Bone marrow (tissue), 2 donors: Measurements from ENCODE around the gene KIF1A.
"Not testable (repeated sequence)": the region's sequence is repeated elsewhere in the genome, so short reads cannot be mapped to it uniquely, and the experiment has no call there.

ENCODE experiments used
- DNase-seq, 2 donors: peaks; one replicate each; lab custom pipeline; 2025; lab: John Stamatoyannopoulos, UW

Gene KIF1A

GRCh38 chr2:240702640-240703011, 117.4 kb downstream of the KIF1A start:
- no peak for DNase-seq

GRCh38 chr2:240701736-240702639, 118.0 kb downstream of the KIF1A start:
- no peak for DNase-seq

GRCh38 chr2:240701091-240701735, 118.8 kb downstream of the KIF1A start:
- DNase-seq, result no peak

DNA sequence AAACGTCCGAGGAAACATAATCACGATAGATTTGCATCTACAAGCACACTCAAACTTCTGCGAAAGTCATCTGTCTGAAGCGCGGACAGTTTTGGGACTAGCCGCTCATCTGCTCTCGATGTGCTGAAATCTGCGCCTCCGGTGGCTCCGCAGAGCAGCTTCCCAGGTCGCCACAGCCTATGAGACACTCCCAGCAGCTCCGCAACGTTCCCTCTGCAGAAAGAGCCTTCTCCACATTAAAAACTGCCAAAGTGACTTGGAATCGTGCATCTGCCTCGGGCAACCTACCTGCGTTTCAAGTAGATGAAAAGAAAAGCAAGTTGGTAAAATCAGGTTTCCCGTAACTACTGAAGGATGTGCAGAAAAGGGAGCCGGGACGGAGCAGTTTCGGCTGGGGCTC, 119.4 kb downstream of the KIF1A start:
- DNase-seq, result not testable (repeated sequence)

- not testable (repeated sequence) for DNase-seq
Observed at GRCh38 chr2:240699835-240700234, 120.2 kb downstream of the KIF1A start.

GRCh38 chr2:240698852-240699561, 121.0 kb downstream of the KIF1A start:
- DNase-seq, result not testable (repeated sequence)

- DNase-seq, result not testable (repeated sequence)
Observed at GRCh38 chr2:240696469-240696868, 123.5 kb downstream of the KIF1A start.

- not testable (repeated sequence) for DNase-seq
Observed at GRCh38 chr2:240695593-240695992, 124.4 kb downstream of the KIF1A start.

DNA sequence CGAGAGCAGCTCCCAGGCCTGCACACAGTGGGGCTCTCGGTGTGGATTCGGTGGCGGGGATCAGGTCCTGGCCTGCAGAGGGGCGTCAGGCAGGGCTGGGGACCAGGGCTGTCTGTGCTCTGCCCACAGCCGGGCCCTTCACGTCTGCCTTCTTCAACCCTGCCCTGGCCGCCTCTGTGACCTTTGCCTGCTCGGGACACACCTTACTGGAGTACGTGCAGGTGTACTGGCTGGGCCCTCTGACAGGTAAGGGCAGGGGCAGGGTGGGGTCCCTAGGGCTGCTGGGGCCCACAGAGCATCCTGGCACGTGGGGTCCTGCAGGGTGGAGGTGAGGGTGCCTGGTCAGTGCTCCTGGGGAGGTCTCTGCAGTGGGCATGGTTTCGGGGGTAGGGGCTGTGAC, 125.7 kb downstream of the KIF1A start:
- DNase-seq, result not testable (repeated sequence)

DNA sequence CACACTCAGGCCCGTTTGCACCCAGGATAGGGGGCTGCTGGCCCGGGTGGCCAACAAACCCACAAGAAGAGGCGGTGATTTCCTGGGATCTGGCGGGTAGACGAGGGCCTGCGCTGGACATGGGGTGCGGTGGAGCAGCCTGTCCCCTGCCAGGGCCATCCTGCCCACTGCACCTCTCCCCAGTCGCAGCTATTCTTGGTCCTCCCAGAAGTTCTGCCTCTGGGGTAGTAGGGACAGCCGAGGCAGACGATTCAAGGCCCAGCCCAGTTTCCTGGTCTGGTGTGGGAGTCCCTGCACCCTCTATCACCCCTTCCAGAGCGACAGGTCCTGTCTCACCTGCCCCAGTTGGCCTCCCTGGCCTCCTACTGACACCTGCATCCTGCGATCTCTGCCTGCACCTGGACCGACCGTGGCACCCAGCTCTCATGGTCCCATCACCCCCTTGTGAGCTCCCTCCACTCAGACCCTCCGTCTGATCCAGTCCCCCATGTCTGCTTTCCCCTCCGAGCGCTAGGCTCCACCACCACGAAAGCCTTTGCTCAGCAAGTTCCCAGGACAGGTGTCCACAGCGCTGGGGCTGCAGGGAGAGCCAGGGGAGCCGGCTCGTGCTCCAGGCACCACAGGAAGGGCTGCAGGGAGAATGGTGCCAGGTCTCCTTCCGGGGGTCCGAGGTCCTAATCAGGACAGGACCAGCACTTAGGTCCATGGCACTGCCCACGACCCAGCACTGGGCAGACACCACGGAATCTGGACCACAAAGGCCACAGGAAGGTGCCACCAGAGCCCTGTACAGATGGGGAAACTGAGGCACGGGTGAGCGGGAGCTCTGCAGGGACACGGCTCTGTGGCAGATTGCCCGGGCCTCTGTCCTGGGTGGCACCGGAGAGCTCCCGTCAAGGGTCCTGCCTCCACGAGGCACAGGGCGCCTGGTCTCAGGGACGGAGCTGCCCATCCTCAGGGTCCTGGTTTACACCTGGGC, 127.1 kb downstream of the KIF1A start:
- DNase-seq, result not testable (repeated sequence)

GRCh38 chr2:240691631-240692420, 128.2 kb downstream of the KIF1A start, which contains the start of gene AQP12A:
Gene AQP12A, plus strand, starts transcription at chr2:240691866. Its CDS starts 48 bp downstream, at chr2:240691914.
- DNase-seq, result not testable (repeated sequence)

GRCh38 chr2:240691075-240691427, 129.0 kb downstream of the KIF1A start:
- not testable (repeated sequence) for DNase-seq

DNA sequence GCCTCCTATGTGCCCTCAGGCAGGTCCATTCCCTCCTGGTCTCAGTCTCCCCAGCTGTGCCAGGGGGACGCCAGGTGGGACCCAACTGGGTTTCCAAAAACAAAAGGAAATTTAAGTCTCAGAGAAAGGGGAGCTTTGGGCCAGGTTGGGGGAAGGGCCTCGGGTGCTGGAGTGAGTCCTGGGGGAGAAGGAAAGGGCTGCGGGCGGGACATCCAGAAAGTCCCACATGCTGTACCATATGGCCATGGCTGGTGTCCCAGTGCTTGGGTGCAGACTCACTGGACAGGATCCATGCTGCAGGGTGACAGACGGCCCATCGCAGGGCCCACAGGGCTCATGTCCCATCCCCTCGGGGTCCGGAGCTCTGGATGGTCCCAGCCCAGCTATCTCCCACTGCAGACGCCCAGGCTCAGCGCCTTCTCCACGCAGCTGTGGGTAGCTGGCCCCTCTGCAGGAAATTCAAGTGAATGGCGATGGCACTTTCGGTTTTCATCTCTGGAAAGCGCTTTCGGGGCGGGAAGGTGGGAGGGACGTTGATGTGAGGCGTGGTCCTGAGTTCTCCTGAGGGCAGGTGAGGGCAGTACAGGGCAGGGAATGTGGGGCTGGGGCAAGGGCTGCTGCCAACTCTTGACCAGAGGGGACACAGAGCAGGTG, 129.5 kb downstream of the KIF1A start:
- not testable (repeated sequence) for DNase-seq

- no peak for DNase-seq
Observed at GRCh38 chr2:240689975-240690374, 130.0 kb downstream of the KIF1A start.

GRCh38 chr2:240688553-240688919, 131.5 kb downstream of the KIF1A start:
- no peak for DNase-seq

GRCh38 chr2:240687741-240688552, 132.1 kb downstream of the KIF1A start:
- DNase-seq, result no peak

GRCh38 chr2:240687045-240687740, 132.8 kb downstream of the KIF1A start:
- DNase-seq, result no peak

DNA sequence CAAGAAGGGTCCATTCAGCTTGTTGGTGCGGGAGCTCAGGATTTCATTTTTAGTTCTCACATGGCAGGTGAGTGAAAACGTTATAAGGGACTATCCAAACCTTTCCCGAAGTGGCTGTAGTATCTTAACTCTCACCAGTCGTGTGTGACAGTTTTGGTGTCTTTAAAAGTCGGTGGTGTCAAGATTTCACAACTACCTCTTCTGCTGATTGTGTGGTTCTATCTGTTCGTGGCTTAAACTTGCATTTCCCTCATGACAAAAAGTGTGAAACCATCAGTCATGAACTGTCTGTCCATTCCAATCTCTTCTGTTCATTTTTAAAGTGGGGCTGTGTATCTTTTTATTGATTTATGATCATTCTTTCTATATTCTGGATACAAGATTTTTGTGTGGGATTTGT, 133.6 kb downstream of the KIF1A start:
- DNase-seq, result no peak
